GM23338 (cell line): ENCODE results near the gene RASEF. TPM values are rescaled to one million over a fixed set of nuclear protein-coding genes. Genes with fewer than 3 reads are reported as not detected.

Experiments used
- ATAC-seq: fragments of 200-7000 bp; cut with Tn5 transposase; 3 replicates; pipeline ENCODE4 v1.9.1; 2020
- DNase-seq: peaks from one replicate; pipeline ENCODE4 v3.0.0-alpha.2; 2015; ENCODE audit warnings: low spot score
- H2AFZ ChIP-seq: fragments of 200-600 bp; sonication (generic); 2 replicates; pipeline ENCODE4 v1.8.0; 2016; ENCODE audit warnings: antibody characterized with exemption, mild to moderate bottlenecking, moderate library complexity
- H3F3A ChIP-seq: fragments of 200-600 bp; sonication (generic); replicated peaks from 2 replicates; pipeline ENCODE4 v1.8.0; 2017; ENCODE audit warnings: antibody characterized with exemption, mixed run types, low read depth
- H3K27ac ChIP-seq: fragments of 200-600 bp; sonication (generic); 2 replicates; pipeline ENCODE4 v1.6.1; 2016; ENCODE audit warnings: low read depth
- H3K27me3 ChIP-seq: fragments of 200-600 bp; sonication (generic); 2 replicates; pipeline ENCODE4 v1.8.0; 2016; ENCODE audit warnings: mild to moderate bottlenecking, mixed run types, moderate library complexity; ENCODE audit not compliant: insufficient read depth
- H3K36me3 ChIP-seq: fragments of 200-600 bp; sonication (generic); 2 replicates; pipeline ENCODE4 v1.8.0; 2016; ENCODE audit warnings: mild to moderate bottlenecking; ENCODE audit not compliant: insufficient read depth
- H3K4me1 ChIP-seq: fragments of 200-600 bp; sonication (generic); 2 replicates; pipeline ENCODE4 v1.8.0; 2016; ENCODE audit warnings: mild to moderate bottlenecking, moderate library complexity; ENCODE audit not compliant: insufficient read depth
- H3K4me2 ChIP-seq: fragments of 200-600 bp; sonication (generic); 2 replicates; pipeline ENCODE4 v1.7.1; 2017; ENCODE audit warnings: mixed run types
- H3K4me3 ChIP-seq: fragments of 200-600 bp; sonication (generic); 2 replicates; pipeline ENCODE4 v1.6.1; 2016; ENCODE audit warnings: mixed run types
- H3K79me2 ChIP-seq: fragments of 200-600 bp; sonication (generic); replicated peaks from 2 replicates; pipeline ENCODE4 v1.8.0; 2017; ENCODE audit warnings: mild to moderate bottlenecking; ENCODE audit not compliant: insufficient read depth
- H3K9me2 ChIP-seq: fragments of 200-600 bp; sonication (generic); 2 replicates; pipeline ENCODE4 v1.8.0; 2017; ENCODE audit not compliant: insufficient read depth
- H4K20me1 ChIP-seq: fragments of 200-600 bp; sonication (generic); replicated peaks from 2 replicates; pipeline ENCODE4 v1.8.0; 2017; ENCODE audit warnings: mild to moderate bottlenecking; ENCODE audit not compliant: insufficient read depth
- H3K27ac Mint-ChIP-seq: 2 replicates; pipeline ENCODE4 v1.8.0; 2020; ENCODE audit warnings: inconsistent platforms, mild to moderate bottlenecking, moderate library complexity, mixed read lengths
- H3K27me3 Mint-ChIP-seq: 3 replicates; pipeline ENCODE4 v1.8.0; 2022; ENCODE audit warnings: low read depth, mild to moderate bottlenecking, moderate library complexity, mixed read lengths, inconsistent platforms; ENCODE audit not compliant: insufficient read depth, poor library complexity
- H3K36me3 Mint-ChIP-seq: 3 replicates; pipeline ENCODE4 v1.8.0; 2021; ENCODE audit warnings: low read depth, mild to moderate bottlenecking, inconsistent platforms, moderate library complexity, mixed read lengths
- H3K4me1 Mint-ChIP-seq: 3 replicates; pipeline ENCODE4 v1.8.0; 2020; ENCODE audit warnings: mild to moderate bottlenecking, inconsistent platforms, mixed read lengths
- H3K4me3 Mint-ChIP-seq: 3 replicates; pipeline ENCODE4 v1.8.0; 2021; ENCODE audit warnings: moderate library complexity, mild to moderate bottlenecking, inconsistent platforms, mixed read lengths
- H3K9me3 Mint-ChIP-seq: 3 replicates; pipeline ENCODE4 v1.8.0; 2020; ENCODE audit warnings: moderate library complexity, mild to moderate bottlenecking, inconsistent platforms, mixed read lengths
- CREB1 ChIP-seq: fragments of 250-450 bp; sonication (Bioruptor Pico); IDR thresholded peaks from 2 replicates; pipeline ENCODE4 v1.5.0; 2020; ENCODE audit warnings: low read depth, mild to moderate bottlenecking, moderate library complexity
- EZH2phosphoT487 ChIP-seq: fragments of 200-600 bp; sonication (generic); IDR thresholded peaks from one replicate; pipeline ENCODE4 v1.8.1; 2018; ENCODE audit warnings: antibody characterized with exemption; ENCODE audit not compliant: unreplicated experiment
- NANOG ChIP-seq: IDR thresholded peaks from 2 replicates; pipeline ENCODE4 v1.6.1; 2016; ENCODE audit warnings: antibody characterized with exemption, borderline replicate concordance
- POLR2AphosphoS5 ChIP-seq: IDR thresholded peaks from 2 replicates; pipeline ENCODE4 v1.6.1; 2016; ENCODE audit warnings: antibody characterized with exemption, low read depth
- STAT1 ChIP-seq: IDR thresholded peaks from one replicate; pipeline ENCODE4 v1.6.1; 2016; ENCODE audit warnings: antibody characterized with exemption; ENCODE audit not compliant: unreplicated experiment
- ZNF114 ChIP-seq: fragments of 250-450 bp; sonication (Bioruptor Pico); IDR thresholded peaks from 2 replicates; pipeline ENCODE4 v1.5.0; 2020; ENCODE audit warnings: mild to moderate bottlenecking, moderate library complexity
- polyA plus RNA-seq: library from polyadenylated mRNA; unstranded; fragments of >200 nt; fragmentation: Nextera tagmentation; extraction: Ambion mirVana; gene quantifications from 2 replicates; pipeline ENCODE4 v1.2.1, GENCODE V29; 2016
- total RNA-seq: library from RNA; depleted of rRNA; stranded (reverse); fragments of >200 nt; shearing (Covaris generic); gene quantifications from 2 replicates; pipeline ENCODE4 v1.2.3, GENCODE V29; 2014
- TF ChIP-seq, protein P1 (sequence below): IDR thresholded peaks from one replicate; pipeline ENCODE4 v1.6.1; 2018; ENCODE audit warnings: antibody characterized with exemption; ENCODE audit not compliant: unreplicated experiment
- TF ChIP-seq, protein P2 (sequence below): fragments of 250-450 bp; sonication (Bioruptor Pico); IDR thresholded peaks from 2 replicates; pipeline ENCODE4 v1.5.0; 2020; ENCODE audit warnings: mild to moderate bottlenecking, moderate library complexity
- TF ChIP-seq, protein P3 (sequence below), 2 experiments: fragments of 200-600 bp in 1 of 2; sonication (generic) in 1 of 2; conservative IDR thresholded peaks; 2 replicates each; pipeline versions ENCODE4 v1.5.1 to v1.6.1; 2016 to 2017; ENCODE audit warnings: antibody characterized with exemption in 2 of 2, low read depth in 2 of 2, mild to moderate bottlenecking in 2 of 2, moderate library complexity in 1 of 2
- TF ChIP-seq, protein P4 (sequence below): IDR thresholded peaks from 2 replicates; pipeline ENCODE4 v1.6.1; 2016; ENCODE audit warnings: antibody characterized with exemption

Gene RASEF
- total and polyA plus RNA-seq, 2 experiments from 2014 or later: 3.6 to 10.4 TPM

DNA sequence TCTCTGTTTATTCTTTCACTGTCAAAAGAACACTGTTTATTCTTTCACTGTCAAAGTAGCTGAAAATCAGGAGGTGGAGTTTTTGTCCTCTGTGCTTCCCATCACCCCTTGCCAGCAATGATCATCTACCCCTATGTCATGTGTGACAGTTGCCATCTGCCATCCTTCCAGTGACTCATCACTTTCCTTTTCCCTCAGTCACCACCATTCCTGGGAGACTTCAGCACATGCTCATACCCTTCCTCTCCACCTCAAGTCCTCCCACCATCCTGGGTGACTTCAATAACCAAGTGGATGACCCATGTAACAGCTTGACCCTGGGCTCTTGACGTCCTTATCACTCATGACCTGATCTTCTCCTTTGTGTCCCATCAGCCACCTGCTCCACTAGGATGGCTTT is 43.3 kb upstream of the RASEF start:
- H3K4me1 ChIP-seq: no peaks in the 10 kb centered on the region
- Mint-ChIP-seq H3K4me1 (peaks cover 2% of the 10 kb centered on the region; the same call in 1 of the 3 replicates), H3K4me3 (no peak overlapping the region), H3K36me3 (no peaks in the 10 kb centered on the region), H3K27ac (no peak overlapping the region), H3K27me3 (no peaks in the 10 kb centered on the region), H3K9me3 (no peaks in the 10 kb centered on the region)
- H3K36me3 ChIP-seq: no peaks in the 10 kb centered on the region
- H2AFZ ChIP-seq: no peak overlapping the region
- H3K79me2 ChIP-seq: no peaks in the 10 kb centered on the region
- no peak for DNase-seq
- no peak overlapping the region for H3K4me3 ChIP-seq
- no peak overlapping the region for H3K4me2 ChIP-seq
- H4K20me1 ChIP-seq: no peaks in the 10 kb centered on the region
- no peak for ATAC-seq
- H3K9me2 ChIP-seq: peaks cover 8% of the 10 kb centered on the region; the same call in 1 of the 2 replicates
- no peaks in the 10 kb centered on the region for H3F3A ChIP-seq
- H3K27ac ChIP-seq: no peak overlapping the region
- no peaks in the 10 kb centered on the region for H3K27me3 ChIP-seq
- TF ChIP-seq EZH2phosphoT487 (no peak), STAT1 (no peak), POLR2AphosphoS5 (no peak), ZNF114 (CRISPR knock-in tag) (no peak), CREB1 (no peak), NANOG (no peak)
- TF ChIP-seq, protein P1, sequence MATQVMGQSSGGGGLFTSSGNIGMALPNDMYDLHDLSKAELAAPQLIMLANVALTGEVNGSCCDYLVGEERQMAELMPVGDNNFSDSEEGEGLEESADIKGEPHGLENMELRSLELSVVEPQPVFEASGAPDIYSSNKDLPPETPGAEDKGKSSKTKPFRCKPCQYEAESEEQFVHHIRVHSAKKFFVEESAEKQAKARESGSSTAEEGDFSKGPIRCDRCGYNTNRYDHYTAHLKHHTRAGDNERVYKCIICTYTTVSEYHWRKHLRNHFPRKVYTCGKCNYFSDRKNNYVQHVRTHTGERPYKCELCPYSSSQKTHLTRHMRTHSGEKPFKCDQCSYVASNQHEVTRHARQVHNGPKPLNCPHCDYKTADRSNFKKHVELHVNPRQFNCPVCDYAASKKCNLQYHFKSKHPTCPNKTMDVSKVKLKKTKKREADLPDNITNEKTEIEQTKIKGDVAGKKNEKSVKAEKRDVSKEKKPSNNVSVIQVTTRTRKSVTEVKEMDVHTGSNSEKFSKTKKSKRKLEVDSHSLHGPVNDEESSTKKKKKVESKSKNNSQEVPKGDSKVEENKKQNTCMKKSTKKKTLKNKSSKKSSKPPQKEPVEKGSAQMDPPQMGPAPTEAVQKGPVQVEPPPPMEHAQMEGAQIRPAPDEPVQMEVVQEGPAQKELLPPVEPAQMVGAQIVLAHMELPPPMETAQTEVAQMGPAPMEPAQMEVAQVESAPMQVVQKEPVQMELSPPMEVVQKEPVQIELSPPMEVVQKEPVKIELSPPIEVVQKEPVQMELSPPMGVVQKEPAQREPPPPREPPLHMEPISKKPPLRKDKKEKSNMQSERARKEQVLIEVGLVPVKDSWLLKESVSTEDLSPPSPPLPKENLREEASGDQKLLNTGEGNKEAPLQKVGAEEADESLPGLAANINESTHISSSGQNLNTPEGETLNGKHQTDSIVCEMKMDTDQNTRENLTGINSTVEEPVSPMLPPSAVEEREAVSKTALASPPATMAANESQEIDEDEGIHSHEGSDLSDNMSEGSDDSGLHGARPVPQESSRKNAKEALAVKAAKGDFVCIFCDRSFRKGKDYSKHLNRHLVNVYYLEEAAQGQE: no peak
- TF ChIP-seq, protein P2, sequence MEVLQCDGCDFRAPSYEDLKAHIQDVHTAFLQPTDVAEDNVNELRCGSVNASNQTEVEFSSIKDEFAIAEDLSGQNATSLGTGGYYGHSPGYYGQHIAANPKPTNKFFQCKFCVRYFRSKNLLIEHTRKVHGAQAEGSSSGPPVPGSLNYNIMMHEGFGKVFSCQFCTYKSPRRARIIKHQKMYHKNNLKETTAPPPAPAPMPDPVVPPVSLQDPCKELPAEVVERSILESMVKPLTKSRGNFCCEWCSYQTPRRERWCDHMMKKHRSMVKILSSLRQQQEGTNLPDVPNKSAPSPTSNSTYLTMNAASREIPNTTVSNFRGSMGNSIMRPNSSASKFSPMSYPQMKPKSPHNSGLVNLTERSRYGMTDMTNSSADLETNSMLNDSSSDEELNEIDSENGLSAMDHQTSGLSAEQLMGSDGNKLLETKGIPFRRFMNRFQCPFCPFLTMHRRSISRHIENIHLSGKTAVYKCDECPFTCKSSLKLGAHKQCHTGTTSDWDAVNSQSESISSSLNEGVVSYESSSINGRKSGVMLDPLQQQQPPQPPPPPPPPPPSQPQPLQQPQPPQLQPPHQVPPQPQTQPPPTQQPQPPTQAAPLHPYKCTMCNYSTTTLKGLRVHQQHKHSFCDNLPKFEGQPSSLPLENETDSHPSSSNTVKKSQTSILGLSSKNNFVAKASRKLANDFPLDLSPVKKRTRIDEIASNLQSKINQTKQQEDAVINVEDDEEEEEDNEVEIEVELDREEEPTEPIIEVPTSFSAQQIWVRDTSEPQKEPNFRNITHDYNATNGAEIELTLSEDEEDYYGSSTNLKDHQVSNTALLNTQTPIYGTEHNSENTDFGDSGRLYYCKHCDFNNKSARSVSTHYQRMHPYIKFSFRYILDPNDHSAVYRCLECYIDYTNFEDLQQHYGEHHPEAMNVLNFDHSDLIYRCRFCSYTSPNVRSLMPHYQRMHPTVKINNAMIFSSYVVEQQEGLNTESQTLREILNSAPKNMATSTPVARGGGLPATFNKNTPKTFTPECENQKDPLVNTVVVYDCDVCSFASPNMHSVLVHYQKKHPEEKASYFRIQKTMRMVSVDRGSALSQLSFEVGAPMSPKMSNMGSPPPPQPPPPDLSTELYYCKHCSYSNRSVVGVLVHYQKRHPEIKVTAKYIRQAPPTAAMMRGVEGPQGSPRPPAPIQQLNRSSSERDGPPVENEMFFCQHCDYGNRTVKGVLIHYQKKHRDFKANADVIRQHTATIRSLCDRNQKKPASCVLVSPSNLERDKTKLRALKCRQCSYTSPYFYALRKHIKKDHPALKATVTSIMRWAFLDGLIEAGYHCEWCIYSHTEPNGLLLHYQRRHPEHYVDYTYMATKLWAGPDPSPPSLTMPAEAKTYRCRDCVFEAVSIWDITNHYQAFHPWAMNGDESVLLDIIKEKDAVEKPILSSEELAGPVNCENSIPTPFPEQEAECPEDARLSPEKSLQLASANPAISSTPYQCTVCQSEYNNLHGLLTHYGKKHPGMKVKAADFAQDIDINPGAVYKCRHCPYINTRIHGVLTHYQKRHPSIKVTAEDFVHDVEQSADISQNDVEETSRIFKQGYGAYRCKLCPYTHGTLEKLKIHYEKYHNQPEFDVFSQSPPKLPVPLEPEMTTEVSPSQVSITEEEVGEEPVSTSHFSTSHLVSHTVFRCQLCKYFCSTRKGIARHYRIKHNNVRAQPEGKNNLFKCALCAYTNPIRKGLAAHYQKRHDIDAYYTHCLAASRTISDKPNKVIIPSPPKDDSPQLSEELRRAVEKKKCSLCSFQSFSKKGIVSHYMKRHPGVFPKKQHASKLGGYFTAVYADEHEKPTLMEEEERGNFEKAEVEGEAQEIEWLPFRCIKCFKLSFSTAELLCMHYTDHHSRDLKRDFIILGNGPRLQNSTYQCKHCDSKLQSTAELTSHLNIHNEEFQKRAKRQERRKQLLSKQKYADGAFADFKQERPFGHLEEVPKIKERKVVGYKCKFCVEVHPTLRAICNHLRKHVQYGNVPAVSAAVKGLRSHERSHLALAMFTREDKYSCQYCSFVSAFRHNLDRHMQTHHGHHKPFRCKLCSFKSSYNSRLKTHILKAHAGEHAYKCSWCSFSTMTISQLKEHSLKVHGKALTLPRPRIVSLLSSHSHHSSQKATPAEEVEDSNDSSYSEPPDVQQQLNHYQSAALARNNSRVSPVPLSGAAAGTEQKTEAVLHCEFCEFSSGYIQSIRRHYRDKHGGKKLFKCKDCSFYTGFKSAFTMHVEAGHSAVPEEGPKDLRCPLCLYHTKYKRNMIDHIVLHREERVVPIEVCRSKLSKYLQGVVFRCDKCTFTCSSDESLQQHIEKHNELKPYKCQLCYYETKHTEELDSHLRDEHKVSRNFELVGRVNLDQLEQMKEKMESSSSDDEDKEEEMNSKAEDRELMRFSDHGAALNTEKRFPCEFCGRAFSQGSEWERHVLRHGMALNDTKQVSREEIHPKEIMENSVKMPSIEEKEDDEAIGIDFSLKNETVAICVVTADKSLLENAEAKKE: no peak
- TF ChIP-seq, protein P3, sequence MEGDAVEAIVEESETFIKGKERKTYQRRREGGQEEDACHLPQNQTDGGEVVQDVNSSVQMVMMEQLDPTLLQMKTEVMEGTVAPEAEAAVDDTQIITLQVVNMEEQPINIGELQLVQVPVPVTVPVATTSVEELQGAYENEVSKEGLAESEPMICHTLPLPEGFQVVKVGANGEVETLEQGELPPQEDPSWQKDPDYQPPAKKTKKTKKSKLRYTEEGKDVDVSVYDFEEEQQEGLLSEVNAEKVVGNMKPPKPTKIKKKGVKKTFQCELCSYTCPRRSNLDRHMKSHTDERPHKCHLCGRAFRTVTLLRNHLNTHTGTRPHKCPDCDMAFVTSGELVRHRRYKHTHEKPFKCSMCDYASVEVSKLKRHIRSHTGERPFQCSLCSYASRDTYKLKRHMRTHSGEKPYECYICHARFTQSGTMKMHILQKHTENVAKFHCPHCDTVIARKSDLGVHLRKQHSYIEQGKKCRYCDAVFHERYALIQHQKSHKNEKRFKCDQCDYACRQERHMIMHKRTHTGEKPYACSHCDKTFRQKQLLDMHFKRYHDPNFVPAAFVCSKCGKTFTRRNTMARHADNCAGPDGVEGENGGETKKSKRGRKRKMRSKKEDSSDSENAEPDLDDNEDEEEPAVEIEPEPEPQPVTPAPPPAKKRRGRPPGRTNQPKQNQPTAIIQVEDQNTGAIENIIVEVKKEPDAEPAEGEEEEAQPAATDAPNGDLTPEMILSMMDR (conservative IDR thresholded peaks at IDR 0.05; ENCODE audit: low read depth in 2 of 2): no peak
- TF ChIP-seq, protein P4, sequence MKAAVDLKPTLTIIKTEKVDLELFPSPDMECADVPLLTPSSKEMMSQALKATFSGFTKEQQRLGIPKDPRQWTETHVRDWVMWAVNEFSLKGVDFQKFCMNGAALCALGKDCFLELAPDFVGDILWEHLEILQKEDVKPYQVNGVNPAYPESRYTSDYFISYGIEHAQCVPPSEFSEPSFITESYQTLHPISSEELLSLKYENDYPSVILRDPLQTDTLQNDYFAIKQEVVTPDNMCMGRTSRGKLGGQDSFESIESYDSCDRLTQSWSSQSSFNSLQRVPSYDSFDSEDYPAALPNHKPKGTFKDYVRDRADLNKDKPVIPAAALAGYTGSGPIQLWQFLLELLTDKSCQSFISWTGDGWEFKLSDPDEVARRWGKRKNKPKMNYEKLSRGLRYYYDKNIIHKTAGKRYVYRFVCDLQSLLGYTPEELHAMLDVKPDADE: no peak
